Loucy (cell line): Measurements from ENCODE around the gene STX8.

Experiments
- H2AFZ ChIP-seq: fragments of 200-600 bp; sonication (generic); 2 replicates; pipeline ENCODE4 v1.6.0; 2016; ENCODE audit warnings: antibody characterized with exemption, mild to moderate bottlenecking, low read length, moderate library complexity
- H3F3A ChIP-seq: fragments of 200-600 bp; 2 replicates; pipeline ENCODE4 v1.6.0; 2016; ENCODE audit warnings: antibody characterized with exemption, low read depth, mild to moderate bottlenecking
- H3K27me3 ChIP-seq: fragments of 200-600 bp; sonication (generic); 2 replicates; pipeline ENCODE4 v1.6.1; 2014; ENCODE audit warnings: low read length, mild to moderate bottlenecking; ENCODE audit not compliant: insufficient read depth, poor library complexity, severe bottlenecking
- H3K36me3 ChIP-seq: fragments of 200-600 bp; sonication (generic); 2 replicates; pipeline ENCODE4 v1.6.1; 2016; ENCODE audit warnings: low read length; ENCODE audit not compliant: insufficient read depth
- H3K4me1 ChIP-seq: fragments of 200-600 bp; sonication (generic); 2 replicates; pipeline ENCODE4 v1.5.1; 2014; ENCODE audit warnings: low read length, mild to moderate bottlenecking; ENCODE audit not compliant: insufficient read depth, poor library complexity, severe bottlenecking
- H3K4me2 ChIP-seq: fragments of 200-600 bp; sonication (generic); 2 replicates; pipeline ENCODE4 v1.6.0; 2014; ENCODE audit warnings: antibody characterized with exemption, low read length, low read depth, mild to moderate bottlenecking; ENCODE audit not compliant: poor library complexity, severe bottlenecking
- H3K4me3 ChIP-seq: fragments of 200-600 bp; sonication (generic); 2 replicates; pipeline ENCODE4 v1.5.1; 2014; ENCODE audit warnings: low read length, mild to moderate bottlenecking, mixed read lengths; ENCODE audit not compliant: poor library complexity, severe bottlenecking
- H3K79me2 ChIP-seq: fragments of 200-600 bp; sonication (generic); 2 replicates; pipeline ENCODE4 v1.6.1; 2014; ENCODE audit warnings: low read length; ENCODE audit not compliant: insufficient read depth
- H3K9ac ChIP-seq: fragments of 200-600 bp; sonication (generic); 2 replicates; pipeline ENCODE4 v1.6.0; 2014; ENCODE audit warnings: mild to moderate bottlenecking, low read depth, low read length, moderate library complexity; ENCODE audit not compliant: poor library complexity, severe bottlenecking
- H3K9me2 ChIP-seq: fragments of 200-600 bp; sonication (generic); replicated peaks from 2 replicates; pipeline ENCODE4 v1.6.1; 2016; ENCODE audit warnings: low read depth, low read length, mixed read lengths
- H3K9me3 ChIP-seq: fragments of 200-600 bp; sonication (generic); 2 replicates; pipeline ENCODE4 v1.6.1; 2014; ENCODE audit warnings: mild to moderate bottlenecking, antibody characterized with exemption, low read length, low read depth; ENCODE audit not compliant: insufficient read depth
- H4K20me1 ChIP-seq: fragments of 200-600 bp; sonication (generic); 2 replicates; pipeline ENCODE4 v1.6.0; 2014; ENCODE audit warnings: antibody characterized with exemption, low read length, mild to moderate bottlenecking; ENCODE audit not compliant: insufficient read depth, poor library complexity, severe bottlenecking
- CTCF ChIP-seq: fragments of 200-600 bp; sonication (generic); conservative IDR thresholded peaks from 2 replicates; pipeline ENCODE4 v1.5.1; 2014; ENCODE audit warnings: mild to moderate bottlenecking, antibody characterized with exemption, low read length
- EZH2phosphoT487 ChIP-seq: fragments of 200-600 bp; IDR thresholded peaks from 2 replicates; pipeline ENCODE4 v1.6.1; 2018; ENCODE audit warnings: antibody characterized with exemption, mild to moderate bottlenecking, moderate library complexity, borderline replicate concordance

Gene STX8

GRCh38 chr17:9221147-9221921 is 354.3 kb downstream of the STX8 start:
- Histone ChIP-seq H3K79me2 (no peaks in the 10 kb centered on the region), H3K4me2 (no peak overlapping the region), H3K27me3 (no peaks in the 10 kb centered on the region), H3K9me2 (no peaks in the 10 kb centered on the region), H3K9ac (no peak overlapping the region), H3K9me3 (0 out of 2 replicates have a peak, but pooled peaks cover 2% of the 10 kb centered on the region), H3K36me3 (no peaks in the 10 kb centered on the region), H2AFZ (no peak overlapping the region), H4K20me1 (no peaks in the 10 kb centered on the region), H3F3A (no peaks in the 10 kb centered on the region), H3K4me3 (no peak overlapping the region), H3K4me1 (no peaks in the 10 kb centered on the region)
- TF ChIP-seq EZH2phosphoT487, result no peak
- no peak for TF ChIP-seq CTCF

GRCh38 chr17:9220398-9221146 is 355.0 kb downstream of the STX8 start:
- Histone ChIP-seq H3K4me3 (no peak overlapping the region), H3F3A (no peaks in the 10 kb centered on the region), H3K9me2 (no peaks in the 10 kb centered on the region), H3K4me2 (no peak overlapping the region), H3K4me1 (no peaks in the 10 kb centered on the region), H2AFZ (no peak overlapping the region), H3K36me3 (no peaks in the 10 kb centered on the region), H3K79me2 (no peaks in the 10 kb centered on the region), H4K20me1 (no peaks in the 10 kb centered on the region), H3K9me3 (peaks cover 10% of the 10 kb centered on the region; the same call in 1 of the 2 replicates), H3K9ac (no peak overlapping the region), H3K27me3 (no peaks in the 10 kb centered on the region)
- no peak for TF ChIP-seq CTCF
- no peak for TF ChIP-seq EZH2phosphoT487

GRCh38 chr17:9219631-9220397 is 355.8 kb downstream of the STX8 start:
- Histone ChIP-seq H3K27me3 (no peaks in the 10 kb centered on the region), H3K9me3 (peaks cover 13% of the 10 kb centered on the region; the same call in 1 of the 2 replicates), H2AFZ (no peak overlapping the region), H3K36me3 (no peaks in the 10 kb centered on the region), H3K79me2 (no peaks in the 10 kb centered on the region), H3K9me2 (no peaks in the 10 kb centered on the region), H3K4me1 (no peaks in the 10 kb centered on the region), H3K4me3 (no peak overlapping the region), H3F3A (no peaks in the 10 kb centered on the region), H4K20me1 (no peaks in the 10 kb centered on the region), H3K9ac (no peak overlapping the region), H3K4me2 (no peak overlapping the region)
- no peak for TF ChIP-seq EZH2phosphoT487
- TF ChIP-seq CTCF, result no peak
